Prostate gland (tissue), 2 donors: ENCODE data around the gene GNAT3. TPM values are rescaled to one million over a fixed set of nuclear protein-coding genes. Genes with fewer than 3 reads are reported as not detected.

Experiments
- DNase-seq: peaks from one replicate; pipeline ENCODE4 v3.0.0-alpha.2; 2019; ENCODE audit warnings: low spot score
- H3K27ac ChIP-seq, 2 donors: fragments of 200-600 bp; sonication (generic); 2 replicates each; pipeline ENCODE4 v1.5.1; 2017 to 2019
- H3K27me3 ChIP-seq: fragments of 200-600 bp; sonication (generic); replicated peaks from 2 replicates; pipeline ENCODE4 v1.5.1; 2019; ENCODE audit not compliant: insufficient read depth
- H3K36me3 ChIP-seq, 2 donors: fragments of 200-600 bp; sonication (generic); 1 replicate in 1 of 2; 2 replicates in 1 of 2; pipeline versions ENCODE4 v1.5.1 to v1.8.1; 2017 to 2019
- H3K4me1 ChIP-seq: fragments of 200-600 bp; sonication (generic); replicated peaks from 2 replicates; pipeline ENCODE4 v1.5.1; 2019
- H3K4me3 ChIP-seq, 2 donors: fragments of 200-600 bp; sonication (generic); 2 replicates each; pipeline ENCODE4 v1.5.1; 2017 to 2019
- H3K9me3 ChIP-seq: fragments of 200-600 bp; sonication (generic); 2 replicates; pipeline ENCODE4 v1.5.1; 2017
- CTCF ChIP-seq, 4 experiments: fragments of 200-600 bp in 2 of 4; fragments of 450-650 bp in 2 of 4; sonication (generic) in 2 of 4; IDR thresholded peaks; 1 replicate in 3 of 4; 2 replicates in 1 of 4; pipeline ENCODE4 v1.5.1; 2016 to 2019; ENCODE audit warnings: antibody characterized with exemption in 4 of 4, mild to moderate bottlenecking in 2 of 4, moderate library complexity in 2 of 4
- POLR2A ChIP-seq: fragments of 450-650 bp; IDR thresholded peaks from one replicate; pipeline ENCODE4 v1.6.1; 2016; ENCODE audit warnings: antibody characterized with exemption, mild to moderate bottlenecking
- POLR2AphosphoS5 ChIP-seq: sonication (generic); formaldehyde crosslinking; IDR thresholded peaks from one replicate; pipeline ENCODE4 v1.6.1; 2017; ENCODE audit warnings: antibody characterized with exemption
- WGBS: methylation state at CpG from one replicate; pipeline ENCODE4 v1.1.5; 2018; 5-methylcytosine and 5-hydroxymethylcytosine counted together
- intact Hi-C: fragments of 100-400 bp; cut with DNase I; formaldehyde crosslinking; loops from one replicate; pipeline ENCODE4 v1.14.2; 2022
- total RNA-seq, 2 donors: library from RNA; depleted of rRNA; stranded (reverse); fragments of >200 nt; gene quantifications; one replicate each; pipeline ENCODE4 v1.1.0, GENCODE V29; 2016

Gene GNAT3
- total RNA-seq, 2 donors from 2014 or later = not detected

- intact Hi-C loops = no loop called here
- Histone ChIP-seq H3K4me3 (no peak overlapping the region), H3K9me3 (no peaks in the 10 kb centered on the region), H3K36me3 (no peaks in the 10 kb centered on the region), H3K27me3 (no peaks in the 10 kb centered on the region), H3K27ac (no peak overlapping the region), H3K4me1 (no peaks in the 10 kb centered on the region)
- no peak for TF ChIP-seq CTCF (IDR thresholded peaks at IDR 0.05)
- DNase-seq = no peak
- 88% methylated on average over 4 of the region's 4 CpGs for WGBS
These were observed 31.3 kb downstream of the GNAT3 start for GRCh38 chr7:80480566-80480965.

GRCh38 chr7:80478683-80479082, 33.2 kb downstream of the GNAT3 start:
- WGBS = 88% methylated on average over 2 of the region's 2 CpGs
- Histone ChIP-seq H3K27me3 (no peaks in the 10 kb centered on the region), H3K4me1 (no peaks in the 10 kb centered on the region), H3K4me3 (no peak overlapping the region), H3K36me3 (no peaks in the 10 kb centered on the region), H3K9me3 (no peaks in the 10 kb centered on the region), H3K27ac (no peak overlapping the region)
- DNase-seq = no peak
- intact Hi-C loops = no loop called here
- TF ChIP-seq POLR2AphosphoS5 = no peak
- no peak for TF ChIP-seq POLR2A
- no peak for TF ChIP-seq CTCF (IDR thresholded peaks at IDR 0.05)

- Histone ChIP-seq H3K36me3 (no peaks in the 10 kb centered on the region), H3K4me3 (no peak overlapping the region), H3K9me3 (no peaks in the 10 kb centered on the region), H3K4me1 (no peaks in the 10 kb centered on the region), H3K27me3 (no peaks in the 10 kb centered on the region), H3K27ac (no peak overlapping the region)
- WGBS = 91% methylated on average over 1 of the region's 1 CpG
- DNase-seq = no peak
- intact Hi-C loops = no loop called here
- TF ChIP-seq CTCF (IDR thresholded peaks at IDR 0.05) (no peak), POLR2AphosphoS5 (no peak), POLR2A (no peak)
These were observed 35.8 kb downstream of the GNAT3 start for GRCh38 chr7:80476035-80476434.

GRCh38 chr7:80475383-80475782, 36.5 kb downstream of the GNAT3 start:
- intact Hi-C loops = no loop called here
- 83% methylated on average over 3 of the region's 3 CpGs for WGBS
- Histone ChIP-seq H3K36me3 (no peaks in the 10 kb centered on the region), H3K4me3 (no peak overlapping the region), H3K4me1 (no peaks in the 10 kb centered on the region), H3K27me3 (no peaks in the 10 kb centered on the region), H3K27ac (no peak overlapping the region), H3K9me3 (no peaks in the 10 kb centered on the region)
- DNase-seq = no peak
- no peak for TF ChIP-seq CTCF (IDR thresholded peaks at IDR 0.05)
- TF ChIP-seq POLR2A = no peak
- no peak for TF ChIP-seq POLR2AphosphoS5

- 100% methylated on average over 1 of the region's 1 CpG for WGBS
- TF ChIP-seq CTCF (IDR thresholded peaks at IDR 0.05) = no peak
- no peak for TF ChIP-seq POLR2AphosphoS5
- TF ChIP-seq POLR2A = no peak
These were observed 38.1 kb downstream of the GNAT3 start for GRCh38 chr7:80473751-80474150.

More at GRCh38 chr7:80473751-80474150, 38.1 kb downstream of the GNAT3 start:
- no peaks in the 10 kb centered on the region for H3K4me1 ChIP-seq
- no peak for DNase-seq
- H3K36me3 ChIP-seq = no peaks in the 10 kb centered on the region
- H3K27me3 ChIP-seq = no peaks in the 10 kb centered on the region
- H3K9me3 ChIP-seq = no peaks in the 10 kb centered on the region
- intact Hi-C loops = no loop called here
- no peak overlapping the region for H3K27ac ChIP-seq
- no peak overlapping the region for H3K4me3 ChIP-seq
